HepG2 (cell line): ENCODE data around the gene JPH4. TPM values are rescaled to one million over a fixed set of nuclear protein-coding genes. Genes with fewer than 3 reads are reported as not detected.
A peak's percentile ranks its signal among the peaks of the same experiment; 100 is the strongest.

Source experiments
- CENPT ChIP-seq: sonication (generic); formaldehyde crosslinking; IDR thresholded peaks from 2 replicates; pipeline ENCODE4 v1.8.0; 2022; ENCODE audit warnings: low read depth, mild to moderate bottlenecking, moderate library complexity, missing genetic modification reagents
- EHMT2 ChIP-seq: fragments of 200-600 bp; sonication (generic); IDR thresholded peaks from 2 replicates; pipeline ENCODE4 v1.7.0; 2017; ENCODE audit warnings: antibody characterized with exemption, low read depth, low read length, borderline replicate concordance
- HINFP ChIP-seq: sonication (generic); formaldehyde crosslinking; IDR thresholded peaks from 2 replicates; pipeline ENCODE4 v1.4.0; 2020; ENCODE audit warnings: low read depth, mild to moderate bottlenecking, missing genetic modification reagents
- KMT2A ChIP-seq: sonication (generic); formaldehyde crosslinking; IDR thresholded peaks from 2 replicates; pipeline ENCODE4 v1.4.0; 2020; ENCODE audit warnings: missing genetic modification reagents
- MAZ ChIP-seq, 2 experiments: sonication (generic) in 1 of 2; formaldehyde crosslinking in 1 of 2; IDR thresholded peaks; 2 replicates each; pipeline versions ENCODE4 v1.5.0 to v1.6.1; 2012 to 2020; ENCODE audit warnings: low read depth in 2 of 2, mild to moderate bottlenecking in 2 of 2, borderline replicate concordance in 1 of 2, improper control_type of control experiment in 1 of 2, low read length in 1 of 2, missing genetic modification reagents in 1 of 2, moderate library complexity in 1 of 2
- MED13 ChIP-seq: sonication (generic); formaldehyde crosslinking; IDR thresholded peaks from 2 replicates; pipeline ENCODE4 v1.5.0; 2020; ENCODE audit warnings: missing genetic modification reagents
- NBN ChIP-seq: fragments of 450-650 bp; conservative IDR thresholded peaks from 2 replicates; pipeline ENCODE4 v1.6.1; 2017
- NFE2L2 ChIP-seq: fragments of 150-350 bp; IDR thresholded peaks from 2 replicates; pipeline ENCODE4 v1.6.1; 2014; ENCODE audit warnings: low read length
- SUZ12 ChIP-seq: fragments of 150-350 bp; IDR thresholded peaks from 2 replicates; pipeline ENCODE4 v1.6.1; 2014; ENCODE audit warnings: low read depth, low read length
- TEAD3 ChIP-seq: optimal IDR thresholded peaks from 2 replicates; pipeline ENCODE3; 2016; ENCODE audit warnings: borderline replicate concordance
- XRCC5 ChIP-seq: fragments of 200-400 bp; formaldehyde crosslinking; optimal IDR thresholded peaks from 2 replicates; pipeline ENCODE3; 2017; ENCODE audit warnings: mild to moderate bottlenecking, low read length
- ZNF24 ChIP-seq: fragments of 450-650 bp; IDR thresholded peaks from 2 replicates; pipeline ENCODE4 v1.6.1; 2017; ENCODE audit warnings: antibody characterized with exemption, mild to moderate bottlenecking
- ZNF501 ChIP-seq: sonication (generic); formaldehyde crosslinking; IDR thresholded peaks from 2 replicates; pipeline ENCODE4 v1.5.1; 2020; ENCODE audit warnings: mild to moderate bottlenecking, moderate library complexity, missing genetic modification reagents
- ZNF564 ChIP-seq: sonication (generic); formaldehyde crosslinking; IDR thresholded peaks from 2 replicates; pipeline ENCODE4 v1.8.1; 2023; ENCODE audit warnings: mild to moderate bottlenecking, missing genetic modification reagents
- ZNF572 ChIP-seq: sonication (generic); formaldehyde crosslinking; IDR thresholded peaks from 2 replicates; pipeline ENCODE4 v1.5.1; 2020; ENCODE audit warnings: mild to moderate bottlenecking, missing genetic modification reagents
- ZNF713 ChIP-seq: sonication (generic); formaldehyde crosslinking; IDR thresholded peaks from 2 replicates; pipeline ENCODE4 v1.4.0; 2020; ENCODE audit warnings: mild to moderate bottlenecking, missing genetic modification reagents
- polyA plus RNA-seq, 8 experiments: library from polyadenylated mRNA; depleted of rRNA in 3 of 8; stranded (reverse) in 7 of 8; unstranded in 1 of 8; fragments of >200 nt; fragmentation: Illumina TruSeq in 4 of 8; extraction: Trizol in 4 of 8; gene quantifications; 2 replicates each; pipeline versions ENCODE4 v1.2.1 to v1.2.3, GENCODE V29; 2011 to 2016; ENCODE audit warnings: low read depth in 4 of 8, missing spikeins in 1 of 8, mixed read lengths in 1 of 8; ENCODE audit not compliant: insufficient read depth in 1 of 8
- total RNA-seq, 5 experiments: library from RNA; depleted of rRNA; stranded (reverse); fragments of >200 nt; fragmentation: Illumina TruSeq; extraction: Trizol; gene quantifications; 2 replicates each; pipeline ENCODE4 v1.2.3, GENCODE V29; 2016; ENCODE audit warnings: low read depth in 1 of 5
- TF ChIP-seq, protein P1 (sequence below), 2 experiments: sonication (generic) in 1 of 2; formaldehyde crosslinking in 1 of 2; IDR thresholded peaks; 2 replicates each; pipeline versions ENCODE4 v1.4.0 to v1.6.1; 2018 to 2020; ENCODE audit warnings: missing genetic modification reagents in 2 of 2, borderline replicate concordance in 1 of 2, low read depth in 1 of 2, mild to moderate bottlenecking in 1 of 2, missing biosample characterization in 1 of 2
- TF ChIP-seq, protein P2 (sequence below): IDR thresholded peaks from 2 replicates; pipeline ENCODE4 v1.6.1; 2016
- TF ChIP-seq, protein P3 (sequence below): sonication (generic); formaldehyde crosslinking; IDR thresholded peaks from 2 replicates; pipeline ENCODE4 v1.4.0; 2020; ENCODE audit warnings: missing genetic modification reagents, borderline replicate concordance
- TF ChIP-seq, protein P4 (sequence below): IDR thresholded peaks from 2 replicates; pipeline ENCODE4 v1.6.1; 2016; ENCODE audit warnings: mild to moderate bottlenecking, missing biosample characterization, missing genetic modification reagents

JPH4 gene
- total and polyA plus RNA-seq, 2 of the 13 experiments (the other 11 are each of a cell fraction or from before 2014, with no cell fraction given): 0.08 to 0.22 TPM

DNA sequence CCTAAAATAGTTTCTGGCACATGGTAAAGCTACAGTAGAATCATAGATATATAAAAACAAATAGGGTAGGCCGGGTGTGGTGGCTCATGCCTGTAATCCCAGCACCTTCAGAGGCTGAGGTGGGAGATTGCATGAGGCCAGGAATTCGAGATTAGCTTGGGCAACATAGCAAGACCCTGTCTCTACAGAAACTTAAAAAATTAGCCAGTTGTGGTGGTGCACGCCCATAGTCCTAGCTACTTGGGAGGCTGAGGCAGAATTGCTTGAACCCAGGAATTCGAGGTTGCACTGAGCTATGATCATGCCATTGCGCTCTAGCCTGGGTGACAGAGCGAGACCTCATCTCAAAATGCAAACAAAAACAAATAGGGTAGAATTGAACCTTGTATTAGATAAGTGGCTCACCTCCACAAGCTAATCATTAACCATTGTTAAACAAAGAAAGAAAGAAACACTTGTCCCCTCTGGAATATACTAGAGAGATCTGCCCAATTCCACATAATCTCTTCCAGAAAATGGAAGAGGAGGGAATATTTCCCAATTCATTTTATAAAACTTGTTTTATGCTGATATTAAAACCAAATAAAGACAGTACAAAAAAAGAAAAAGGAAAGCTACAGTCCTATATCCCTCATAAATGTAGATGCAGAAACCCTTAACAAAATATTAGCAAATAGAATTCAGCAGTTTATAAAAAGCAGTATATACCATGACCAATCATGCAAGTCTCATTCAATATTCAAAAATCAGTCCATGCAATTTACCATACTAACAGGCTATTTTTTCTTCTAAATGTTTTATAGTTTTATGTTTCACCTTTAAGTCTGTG, 34.9 kb upstream of the JPH4 start (continued):
- TF ChIP-seq, protein P1, sequence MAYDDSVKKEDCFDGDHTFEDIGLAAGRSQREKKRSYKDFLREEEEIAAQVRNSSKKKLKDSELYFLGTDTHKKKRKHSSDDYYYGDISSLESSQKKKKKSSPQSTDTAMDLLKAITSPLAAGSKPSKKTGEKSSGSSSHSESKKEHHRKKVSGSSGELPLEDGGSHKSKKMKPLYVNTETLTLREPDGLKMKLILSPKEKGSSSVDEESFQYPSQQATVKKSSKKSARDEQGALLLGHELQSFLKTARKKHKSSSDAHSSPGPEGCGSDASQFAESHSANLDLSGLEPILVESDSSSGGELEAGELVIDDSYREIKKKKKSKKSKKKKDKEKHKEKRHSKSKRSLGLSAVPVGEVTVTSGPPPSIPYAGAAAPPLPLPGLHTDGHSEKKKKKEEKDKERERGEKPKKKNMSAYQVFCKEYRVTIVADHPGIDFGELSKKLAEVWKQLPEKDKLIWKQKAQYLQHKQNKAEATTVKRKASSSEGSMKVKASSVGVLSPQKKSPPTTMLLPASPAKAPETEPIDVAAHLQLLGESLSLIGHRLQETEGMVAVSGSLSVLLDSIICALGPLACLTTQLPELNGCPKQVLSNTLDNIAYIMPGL (CRISPR knock-in tag; IDR thresholded peaks at IDR 0.05; ENCODE audit: borderline replicate concordance in 1 of 2, low read depth in 1 of 2): peak; percentile 49 to 76; a peak in 2 of 4 replicates
- TF ChIP-seq HINFP (CRISPR knock-in tag) (peak; percentile 64), CENPT (no peak), ZNF572 (no peak), ZNF24 (no peak), ZNF501 (CRISPR knock-in tag) (no peak), ZNF713 (CRISPR knock-in tag) (peak; percentile 67; the same call in 1 of the 2 replicates), NFE2L2 (no peak), TEAD3 (CRISPR knock-in tag) (peak; percentile 98), EHMT2 (peak; percentile 84; the same call in 1 of the 2 replicates), MED13 (CRISPR knock-in tag) (no peak), KMT2A (peak; percentile 67; the same call in 1 of the 2 replicates), SUZ12 (no peak), NBN (no peak), XRCC5 (peak; percentile 62), ZNF564 (CRISPR knock-in tag) (0 out of 2 replicates have a peak, but pooled peaks have one; percentile 65), MAZ (IDR thresholded peaks at IDR 0.05; ENCODE audit: borderline replicate concordance, low read depth, low read length) (0 out of 2 replicates have a peak, but pooled peaks have one; percentile 30), MAZ (CRISPR knock-in tag; IDR thresholded peaks at IDR 0.05; ENCODE audit: low read depth) (no peak; the same call in 1 of the 2 replicates)
- TF ChIP-seq, protein P2, sequence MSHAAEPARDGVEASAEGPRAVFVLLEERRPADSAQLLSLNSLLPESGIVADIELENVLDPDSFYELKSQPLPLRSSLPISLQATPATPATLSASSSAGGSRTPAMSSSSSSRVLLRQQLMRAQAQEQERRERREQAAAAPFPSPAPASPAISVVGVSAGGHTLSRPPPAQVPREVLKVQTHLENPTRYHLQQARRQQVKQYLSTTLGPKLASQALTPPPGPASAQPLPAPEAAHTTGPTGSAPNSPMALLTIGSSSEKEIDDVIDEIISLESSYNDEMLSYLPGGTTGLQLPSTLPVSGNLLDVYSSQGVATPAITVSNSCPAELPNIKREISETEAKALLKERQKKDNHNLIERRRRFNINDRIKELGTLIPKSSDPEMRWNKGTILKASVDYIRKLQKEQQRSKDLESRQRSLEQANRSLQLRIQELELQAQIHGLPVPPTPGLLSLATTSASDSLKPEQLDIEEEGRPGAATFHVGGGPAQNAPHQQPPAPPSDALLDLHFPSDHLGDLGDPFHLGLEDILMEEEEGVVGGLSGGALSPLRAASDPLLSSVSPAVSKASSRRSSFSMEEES: 0 out of 2 replicates have a peak, but pooled peaks have one; percentile 51
- TF ChIP-seq, protein P3, sequence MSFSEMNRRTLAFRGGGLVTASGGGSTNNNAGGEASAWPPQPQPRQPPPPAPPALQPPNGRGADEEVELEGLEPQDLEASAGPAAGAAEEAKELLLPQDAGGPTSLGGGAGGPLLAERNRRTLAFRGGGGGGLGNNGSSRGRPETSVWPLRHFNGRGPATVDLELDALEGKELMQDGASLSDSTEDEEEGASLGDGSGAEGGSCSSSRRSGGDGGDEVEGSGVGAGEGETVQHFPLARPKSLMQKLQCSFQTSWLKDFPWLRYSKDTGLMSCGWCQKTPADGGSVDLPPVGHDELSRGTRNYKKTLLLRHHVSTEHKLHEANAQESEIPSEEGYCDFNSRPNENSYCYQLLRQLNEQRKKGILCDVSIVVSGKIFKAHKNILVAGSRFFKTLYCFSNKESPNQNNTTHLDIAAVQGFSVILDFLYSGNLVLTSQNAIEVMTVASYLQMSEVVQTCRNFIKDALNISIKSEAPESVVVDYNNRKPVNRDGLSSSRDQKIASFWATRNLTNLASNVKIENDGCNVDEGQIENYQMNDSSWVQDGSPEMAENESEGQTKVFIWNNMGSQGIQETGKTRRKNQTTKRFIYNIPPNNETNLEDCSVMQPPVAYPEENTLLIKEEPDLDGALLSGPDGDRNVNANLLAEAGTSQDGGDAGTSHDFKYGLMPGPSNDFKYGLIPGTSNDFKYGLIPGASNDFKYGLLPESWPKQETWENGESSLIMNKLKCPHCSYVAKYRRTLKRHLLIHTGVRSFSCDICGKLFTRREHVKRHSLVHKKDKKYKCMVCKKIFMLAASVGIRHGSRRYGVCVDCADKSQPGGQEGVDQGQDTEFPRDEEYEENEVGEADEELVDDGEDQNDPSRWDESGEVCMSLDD (CRISPR knock-in tag): peak; percentile 62; the same call in 1 of the 2 replicates
- TF ChIP-seq, protein P4, sequence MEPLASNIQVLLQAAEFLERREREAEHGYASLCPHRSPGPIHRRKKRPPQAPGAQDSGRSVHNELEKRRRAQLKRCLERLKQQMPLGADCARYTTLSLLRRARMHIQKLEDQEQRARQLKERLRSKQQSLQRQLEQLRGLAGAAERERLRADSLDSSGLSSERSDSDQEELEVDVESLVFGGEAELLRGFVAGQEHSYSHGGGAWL (CRISPR knock-in tag): peak; percentile 49; the same call in 1 of the 2 replicates
